HEK293 (cell line): Measurements from ENCODE around the gene USP2.

ENCODE experiments used
- CTCF ChIA-PET: fragments of 350-600 bp; formaldehyde crosslinking; extraction: SDS; loops from one replicate; lab custom pipeline; 2021; ENCODE audit warnings: antibody characterized with exemption; lab: Yijun Ruan, JAX
- POLR2A ChIA-PET: fragments of 300-600 bp; formaldehyde crosslinking; extraction: SDS; loops from one replicate; lab custom pipeline; 2020; ENCODE audit warnings: antibody characterized with exemption, inconsistent platforms; lab: Yijun Ruan, JAX
- H3K27ac ChIP-seq: fragments of 200-500 bp; sonication (Bioruptor generic); 2 replicates; pipeline ENCODE4 v1.5.1; 2014; ENCODE audit warnings: low read depth, low read length, control low read depth, inconsistent platforms; ENCODE audit errors: extremely low read depth
- H3K36me3 ChIP-seq, 2 experiments: fragments of 200-500 bp in 1 of 2; sonication (Bioruptor generic) in 1 of 2; 1 replicate in 1 of 2; 2 replicates in 1 of 2; pipeline ENCODE4 v1.5.1; 2014 to 2017; ENCODE audit warnings: inconsistent platforms in 2 of 2, low read length in 2 of 2; ENCODE audit not compliant: control insufficient read depth in 2 of 2, insufficient read depth in 1 of 2
- H3K4me1 ChIP-seq: fragments of 200-500 bp; sonication (Bioruptor generic); 2 replicates; pipeline ENCODE4 v1.5.1; 2014; ENCODE audit warnings: mild to moderate bottlenecking, low read length, inconsistent platforms; ENCODE audit not compliant: control insufficient read depth, insufficient read depth
- H3K4me3 ChIP-seq: 2 replicates; pipeline ENCODE4 v1.5.1; 2011; ENCODE audit warnings: low read depth, mild to moderate bottlenecking, control low read depth, low read length, moderate library complexity
- H3K9me3 ChIP-seq: fragments of 200-500 bp; sonication (Bioruptor generic); 2 replicates; pipeline ENCODE4 v1.5.1; 2014; ENCODE audit warnings: low read depth, low read length, inconsistent platforms; ENCODE audit not compliant: control insufficient read depth, insufficient read depth
- BCL11A ChIP-seq: fragments of 450-650 bp; formaldehyde crosslinking; IDR thresholded peaks from 2 replicates; pipeline ENCODE4 v1.5.1; 2016; ENCODE audit warnings: low read depth, missing biosample characterization, missing genetic modification characterization
- SALL2 ChIP-seq: fragments of 450-650 bp; formaldehyde crosslinking; IDR thresholded peaks from 2 replicates; pipeline ENCODE4 v1.5.0; 2017; ENCODE audit warnings: missing biosample characterization, mild to moderate bottlenecking, missing genetic modification characterization, borderline replicate concordance
- SP2 ChIP-seq: fragments of 450-650 bp; formaldehyde crosslinking; IDR thresholded peaks from 2 replicates; pipeline ENCODE4 v1.5.1; 2016; ENCODE audit warnings: missing biosample characterization, missing genetic modification characterization
- ZBTB20 ChIP-seq: fragments of 450-650 bp; formaldehyde crosslinking; IDR thresholded peaks from 2 replicates; pipeline ENCODE4 v1.5.1; 2016; ENCODE audit warnings: missing biosample characterization, missing genetic modification characterization
- ZBTB48 ChIP-seq: fragments of 450-650 bp; formaldehyde crosslinking; IDR thresholded peaks from 2 replicates; pipeline ENCODE4 v1.5.1; 2016; ENCODE audit warnings: missing biosample characterization, missing genetic modification characterization
- ZNF146 ChIP-seq: fragments of 450-650 bp; formaldehyde crosslinking; IDR thresholded peaks from 2 replicates; pipeline ENCODE4 v1.5.1; 2016; ENCODE audit warnings: missing biosample characterization, missing genetic modification characterization
- ZNF311 ChIP-seq: fragments of 450-650 bp; formaldehyde crosslinking; IDR thresholded peaks from 2 replicates; pipeline ENCODE4 v1.5.1; 2017; ENCODE audit warnings: missing biosample characterization, missing genetic modification characterization, borderline replicate concordance
- ZNF324 ChIP-seq: fragments of 450-650 bp; formaldehyde crosslinking; IDR thresholded peaks from 2 replicates; pipeline ENCODE4 v1.5.1; 2016; ENCODE audit warnings: missing biosample characterization, missing genetic modification characterization
- ZNF394 ChIP-seq: fragments of 450-650 bp; formaldehyde crosslinking; IDR thresholded peaks from 2 replicates; pipeline ENCODE4 v1.5.1; 2016; ENCODE audit warnings: missing biosample characterization, missing genetic modification characterization, mild to moderate bottlenecking, moderate library complexity, borderline replicate concordance
- ZNF510 ChIP-seq: fragments of 450-650 bp; formaldehyde crosslinking; IDR thresholded peaks from 2 replicates; pipeline ENCODE4 v1.5.1; 2018; ENCODE audit warnings: mild to moderate bottlenecking, missing genetic modification characterization, missing biosample characterization; ENCODE audit not compliant: insufficient replicate concordance
- ZNF549 ChIP-seq: fragments of 450-650 bp; IDR thresholded peaks from 2 replicates; pipeline ENCODE4 v1.5.1; 2018; ENCODE audit warnings: missing biosample characterization, missing genetic modification characterization, mild to moderate bottlenecking, inconsistent platforms, moderate library complexity
- ZNF830 ChIP-seq: fragments of 450-650 bp; IDR thresholded peaks from 2 replicates; pipeline ENCODE4 v1.5.0; 2018; ENCODE audit warnings: missing biosample characterization, missing genetic modification characterization, low read depth, mild to moderate bottlenecking, moderate library complexity
- ZSCAN23 ChIP-seq: fragments of 450-650 bp; formaldehyde crosslinking; IDR thresholded peaks from 2 replicates; pipeline ENCODE4 v1.5.1; 2016; ENCODE audit warnings: missing biosample characterization, missing genetic modification characterization
- ZSCAN30 ChIP-seq: fragments of 450-650 bp; IDR thresholded peaks from 2 replicates; pipeline ENCODE4 v1.5.1; 2018; ENCODE audit warnings: missing biosample characterization, mild to moderate bottlenecking, missing genetic modification characterization, moderate library complexity
- TF ChIP-seq, protein P1 (sequence below): fragments of 450-650 bp; formaldehyde crosslinking; IDR thresholded peaks from 2 replicates; pipeline ENCODE4 v1.5.1; 2016; ENCODE audit warnings: missing biosample characterization, missing genetic modification characterization
- TF ChIP-seq, protein P2 (sequence below): fragments of 450-650 bp; formaldehyde crosslinking; IDR thresholded peaks from 2 replicates; pipeline ENCODE4 v1.5.1; 2016; ENCODE audit warnings: missing biosample characterization, missing genetic modification characterization
- TF ChIP-seq, protein P3 (sequence below): fragments of 450-650 bp; formaldehyde crosslinking; IDR thresholded peaks from 2 replicates; pipeline ENCODE4 v1.5.1; 2017; ENCODE audit warnings: missing biosample characterization, mild to moderate bottlenecking, missing genetic modification characterization, moderate library complexity

USP2 gene

DNA sequence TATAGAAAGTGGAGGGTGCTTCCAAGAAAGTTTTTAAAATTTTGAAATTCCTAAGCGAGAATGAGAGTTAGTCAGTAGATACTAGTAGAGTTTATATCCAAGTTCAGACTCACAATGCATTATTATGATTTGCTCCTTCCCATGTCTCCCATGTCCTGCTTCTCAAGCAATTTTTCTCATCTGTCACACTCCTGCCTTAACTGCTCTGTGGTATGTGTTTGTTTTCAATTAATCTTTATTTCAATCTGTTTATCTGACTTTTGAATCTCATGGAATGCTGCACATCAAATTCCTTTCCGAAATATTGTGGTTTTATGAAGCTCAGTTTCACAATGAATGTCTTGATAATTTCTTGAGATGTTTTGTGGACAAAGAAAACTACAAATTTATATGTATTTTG lies 23.4 kb upstream of the USP2 start (continued):
- TF ChIP-seq, protein P1, sequence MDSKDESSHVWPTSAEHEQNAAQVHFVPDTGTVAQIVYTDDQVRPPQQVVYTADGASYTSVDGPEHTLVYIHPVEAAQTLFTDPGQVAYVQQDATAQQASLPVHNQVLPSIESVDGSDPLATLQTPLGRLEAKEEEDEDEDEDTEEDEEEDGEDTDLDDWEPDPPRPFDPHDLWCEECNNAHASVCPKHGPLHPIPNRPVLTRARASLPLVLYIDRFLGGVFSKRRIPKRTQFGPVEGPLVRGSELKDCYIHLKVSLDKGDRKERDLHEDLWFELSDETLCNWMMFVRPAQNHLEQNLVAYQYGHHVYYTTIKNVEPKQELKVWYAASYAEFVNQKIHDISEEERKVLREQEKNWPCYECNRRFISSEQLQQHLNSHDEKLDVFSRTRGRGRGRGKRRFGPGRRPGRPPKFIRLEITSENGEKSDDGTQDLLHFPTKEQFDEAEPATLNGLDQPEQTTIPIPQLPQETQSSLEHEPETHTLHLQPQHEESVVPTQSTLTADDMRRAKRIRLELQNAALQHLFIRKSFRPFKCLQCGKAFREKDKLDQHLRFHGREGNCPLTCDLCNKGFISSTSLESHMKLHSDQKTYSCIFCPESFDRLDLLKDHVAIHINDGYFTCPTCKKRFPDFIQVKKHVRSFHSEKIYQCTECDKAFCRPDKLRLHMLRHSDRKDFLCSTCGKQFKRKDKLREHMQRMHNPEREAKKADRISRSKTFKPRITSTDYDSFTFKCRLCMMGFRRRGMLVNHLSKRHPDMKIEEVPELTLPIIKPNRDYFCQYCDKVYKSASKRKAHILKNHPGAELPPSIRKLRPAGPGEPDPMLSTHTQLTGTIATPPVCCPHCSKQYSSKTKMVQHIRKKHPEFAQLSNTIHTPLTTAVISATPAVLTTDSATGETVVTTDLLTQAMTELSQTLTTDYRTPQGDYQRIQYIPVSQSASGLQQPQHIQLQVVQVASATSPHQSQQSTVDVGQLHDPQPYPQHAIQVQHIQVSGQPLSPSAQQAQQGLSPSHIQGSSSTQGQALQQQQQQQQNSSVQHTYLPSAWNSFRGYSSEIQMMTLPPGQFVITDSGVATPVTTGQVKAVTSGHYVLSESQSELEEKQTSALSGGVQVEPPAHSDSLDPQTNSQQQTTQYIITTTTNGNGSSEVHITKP (tag by site-specific recombination) = no peak
- TF ChIP-seq ZBTB20 (tag by site-specific recombination) (no peak), ZNF311 (no peak), ZSCAN30 (no peak), ZSCAN23 (tag by site-specific recombination) (no peak), SP2 (no peak), ZNF510 (tag by site-specific recombination) (no peak), ZNF549 (tag by site-specific recombination) (no peak)
- TF ChIP-seq, protein P2, sequence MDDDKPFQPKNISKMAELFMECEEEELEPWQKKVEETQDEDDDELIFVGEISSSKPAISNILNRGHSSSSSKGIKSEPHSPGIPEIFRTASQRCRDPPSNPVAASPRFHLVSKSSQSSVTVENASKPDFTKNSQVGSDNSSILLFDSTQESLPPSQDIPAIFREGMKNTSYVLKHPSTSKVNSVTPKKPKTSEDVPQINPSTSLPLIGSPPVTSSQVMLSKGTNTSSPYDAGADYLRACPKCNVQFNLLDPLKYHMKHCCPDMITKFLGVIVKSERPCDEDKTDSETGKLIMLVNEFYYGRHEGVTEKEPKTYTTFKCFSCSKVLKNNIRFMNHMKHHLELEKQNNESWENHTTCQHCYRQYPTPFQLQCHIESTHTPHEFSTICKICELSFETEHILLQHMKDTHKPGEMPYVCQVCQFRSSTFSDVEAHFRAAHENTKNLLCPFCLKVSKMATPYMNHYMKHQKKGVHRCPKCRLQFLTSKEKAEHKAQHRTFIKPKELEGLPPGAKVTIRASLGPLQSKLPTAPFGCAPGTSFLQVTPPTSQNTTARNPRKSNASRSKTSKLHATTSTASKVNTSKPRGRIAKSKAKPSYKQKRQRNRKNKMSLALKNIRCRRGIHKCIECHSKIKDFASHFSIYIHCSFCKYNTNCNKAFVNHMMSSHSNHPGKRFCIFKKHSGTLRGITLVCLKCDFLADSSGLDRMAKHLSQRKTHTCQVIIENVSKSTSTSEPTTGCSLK (tag by site-specific recombination) = no peak

DNA sequence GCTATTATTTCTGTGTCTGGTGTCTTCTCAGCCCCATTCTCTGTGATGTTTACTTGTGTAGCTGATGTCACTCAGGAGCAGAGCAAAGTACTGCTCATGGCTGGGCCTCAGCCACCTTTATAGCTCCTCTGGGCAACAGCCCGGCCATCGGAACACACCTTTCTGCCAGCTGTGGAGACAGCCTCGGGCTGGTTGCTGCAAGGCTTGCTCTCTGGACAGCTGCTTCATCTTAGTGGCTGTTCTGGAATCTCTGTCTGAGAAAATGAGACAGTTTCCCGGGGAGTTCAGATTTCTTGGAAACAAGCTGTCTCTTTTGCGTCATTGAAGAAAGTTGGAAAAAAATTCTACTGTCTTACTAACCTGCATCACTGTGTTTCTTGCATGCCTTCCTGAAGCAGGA lies 21.5 kb upstream of the USP2 start:
- H3K4me1 ChIP-seq = no peaks in the 10 kb centered on the region
- CTCF ChIA-PET = interaction anchor here (1.0 kb wide), 2 partner anchors 13 to 64 kb away, joined by 3 read pairs; no protein-coding TSS in a partner anchor
- H3K4me3 ChIP-seq = no peak overlapping the region
- TF ChIP-seq ZNF146 (tag by site-specific recombination) = no peak
- TF ChIP-seq ZNF830 (tag by site-specific recombination) = no peak
- TF ChIP-seq, protein P3, sequence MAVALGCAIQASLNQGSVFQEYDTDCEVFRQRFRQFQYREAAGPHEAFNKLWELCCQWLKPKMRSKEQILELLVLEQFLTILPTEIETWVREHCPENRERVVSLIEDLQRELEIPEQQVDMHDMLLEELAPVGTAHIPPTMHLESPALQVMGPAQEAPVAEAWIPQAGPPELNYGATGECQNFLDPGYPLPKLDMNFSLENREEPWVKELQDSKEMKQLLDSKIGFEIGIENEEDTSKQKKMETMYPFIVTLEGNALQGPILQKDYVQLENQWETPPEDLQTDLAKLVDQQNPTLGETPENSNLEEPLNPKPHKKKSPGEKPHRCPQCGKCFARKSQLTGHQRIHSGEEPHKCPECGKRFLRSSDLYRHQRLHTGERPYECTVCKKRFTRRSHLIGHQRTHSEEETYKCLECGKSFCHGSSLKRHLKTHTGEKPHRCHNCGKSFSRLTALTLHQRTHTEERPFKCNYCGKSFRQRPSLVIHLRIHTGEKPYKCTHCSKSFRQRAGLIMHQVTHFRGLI = no peak
- no peak for TF ChIP-seq ZBTB48 (tag by site-specific recombination)
- TF ChIP-seq SALL2 = no peak
- no peak for TF ChIP-seq BCL11A (tag by site-specific recombination)
- TF ChIP-seq, protein P1 (tag by site-specific recombination) = no peak
- no peak for TF ChIP-seq ZNF394 (tag by site-specific recombination)
- TF ChIP-seq ZNF324 (tag by site-specific recombination) = no peak
- TF ChIP-seq, all 188 proteins: peak for 0
- Histone ChIP-seq H3K27ac (no peak overlapping the region), H3K9me3 (no peaks in the 10 kb centered on the region), H3K36me3 (no peaks in the 10 kb centered on the region)
- POLR2A ChIA-PET = interaction anchor here (0.7 to 0.9 kb wide), 2 partner anchors 30 to 779 kb away, joined by 6 read pairs; no protein-coding TSS in a partner anchor
